Lower lobe of right lung (tissue), 2 donors: ENCODE data around the gene IKZF3. TPM values are rescaled to one million over a fixed set of nuclear protein-coding genes. Genes with fewer than 3 reads are reported as not detected.

ENCODE experiments used
- ATAC-seq, 2 donors: fragments of 200-7000 bp; cut with Tn5 transposase; one replicate each; pipeline ENCODE4 v1.9.1; 2020 to 2022; ENCODE audit warnings: mild to moderate bottlenecking in 2 of 2, moderate library complexity in 2 of 2
- DNase-seq: peaks from one replicate; pipeline ENCODE4 v3.0.0-alpha.2; 2020
- H3K27ac ChIP-seq: fragments of 200-600 bp; one replicate; pipeline ENCODE4 v1.8.0; 2022
- H3K27me3 ChIP-seq: fragments of 200-600 bp; one replicate; pipeline ENCODE4 v1.8.0; 2022; ENCODE audit warnings: low read depth
- H3K36me3 ChIP-seq: fragments of 200-600 bp; one replicate; pipeline ENCODE4 v1.8.0; 2022; ENCODE audit warnings: mild to moderate bottlenecking
- H3K4me1 ChIP-seq: fragments of 200-600 bp; one replicate; pipeline ENCODE4 v1.8.0; 2022
- H3K4me3 ChIP-seq: fragments of 200-600 bp; one replicate; pipeline ENCODE4 v1.8.0; 2022; ENCODE audit warnings: mild to moderate bottlenecking
- H3K9me3 ChIP-seq: fragments of 200-600 bp; one replicate; pipeline ENCODE4 v1.8.0; 2022
- intact Hi-C: fragments of 100-400 bp; cut with DNase I; formaldehyde crosslinking; loops from one replicate; pipeline ENCODE4 v1.11.0; 2022
- total RNA-seq: library from RNA; stranded (reverse); fragmentation: NEBNext Ultra II Directional; extraction: Animal tissue kit (Norgen Biotek cat#: 25700); gene quantifications from one replicate; pipeline ENCODE4 v1.2.1, GENCODE V29; 2021
- TF ChIP-seq, protein P1 (sequence below): fragments of 200-600 bp; IDR thresholded peaks from one replicate; pipeline ENCODE4 v1.8.0; 2022; ENCODE audit warnings: antibody characterized with exemption, mild to moderate bottlenecking
- donor health status: DM: no; HTN: yes; CAD: no; lungs with severe emphysema.

IKZF3 gene
- total RNA-seq, 1 donor from 2014 or later = 7.1 TPM

DNA sequence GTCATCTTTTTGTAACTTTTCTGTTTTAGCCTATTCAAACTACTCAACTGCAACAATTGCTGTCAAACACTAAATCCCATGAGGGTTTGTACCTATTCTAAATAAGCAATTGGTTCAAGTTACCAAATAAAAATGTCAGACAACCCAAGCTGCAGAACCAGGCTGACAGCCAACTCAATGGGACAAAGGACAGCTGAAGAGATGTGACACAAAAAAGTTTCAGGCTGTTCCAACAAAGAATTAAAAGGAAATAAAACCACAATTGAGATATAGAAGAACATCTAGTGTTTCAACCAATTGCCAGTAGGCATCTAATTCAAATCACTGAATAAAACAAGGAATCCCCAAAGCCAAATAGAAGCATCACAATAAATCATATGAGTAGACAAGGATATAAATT lies 77.1 kb downstream of the IKZF3 start:
- H3K36me3 ChIP-seq = no peaks in the 10 kb centered on the region
- peaks cover under 1% of the 10 kb centered on the region for H3K4me1 ChIP-seq
- ATAC-seq (no peak), DNase-seq (no peak)
- no peaks in the 10 kb centered on the region for H3K9me3 ChIP-seq
- intact Hi-C loops = no loop called here
- no peak overlapping the region for H3K4me3 ChIP-seq
- H3K27ac ChIP-seq = no peak overlapping the region
- H3K27me3 ChIP-seq = no peaks in the 10 kb centered on the region
- TF ChIP-seq, protein P1, sequence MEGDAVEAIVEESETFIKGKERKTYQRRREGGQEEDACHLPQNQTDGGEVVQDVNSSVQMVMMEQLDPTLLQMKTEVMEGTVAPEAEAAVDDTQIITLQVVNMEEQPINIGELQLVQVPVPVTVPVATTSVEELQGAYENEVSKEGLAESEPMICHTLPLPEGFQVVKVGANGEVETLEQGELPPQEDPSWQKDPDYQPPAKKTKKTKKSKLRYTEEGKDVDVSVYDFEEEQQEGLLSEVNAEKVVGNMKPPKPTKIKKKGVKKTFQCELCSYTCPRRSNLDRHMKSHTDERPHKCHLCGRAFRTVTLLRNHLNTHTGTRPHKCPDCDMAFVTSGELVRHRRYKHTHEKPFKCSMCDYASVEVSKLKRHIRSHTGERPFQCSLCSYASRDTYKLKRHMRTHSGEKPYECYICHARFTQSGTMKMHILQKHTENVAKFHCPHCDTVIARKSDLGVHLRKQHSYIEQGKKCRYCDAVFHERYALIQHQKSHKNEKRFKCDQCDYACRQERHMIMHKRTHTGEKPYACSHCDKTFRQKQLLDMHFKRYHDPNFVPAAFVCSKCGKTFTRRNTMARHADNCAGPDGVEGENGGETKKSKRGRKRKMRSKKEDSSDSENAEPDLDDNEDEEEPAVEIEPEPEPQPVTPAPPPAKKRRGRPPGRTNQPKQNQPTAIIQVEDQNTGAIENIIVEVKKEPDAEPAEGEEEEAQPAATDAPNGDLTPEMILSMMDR = no peak

DNA sequence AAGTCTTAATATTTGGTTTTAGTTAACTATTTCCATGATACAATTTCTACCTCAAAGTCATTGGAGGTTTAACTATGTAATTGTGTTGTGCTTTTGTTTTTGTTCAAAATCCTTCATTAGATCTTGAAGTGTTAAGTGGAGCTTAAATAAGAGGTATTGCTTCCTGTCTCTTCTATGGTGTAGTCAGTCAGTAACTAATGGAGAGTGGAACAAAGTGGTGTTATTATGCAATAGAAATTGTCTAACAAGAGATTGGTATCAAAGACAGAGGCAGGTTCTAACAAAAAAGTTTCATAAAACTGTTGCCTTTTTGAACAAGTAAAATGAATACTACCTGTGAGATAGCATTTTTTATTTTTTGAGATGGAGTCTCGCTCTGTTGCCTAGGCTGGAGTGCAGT lies 81.1 kb downstream of the IKZF3 start:
- intact Hi-C loops = no loop called here
- Histone ChIP-seq H3K4me3 (no peak overlapping the region), H3K9me3 (no peaks in the 10 kb centered on the region), H3K36me3 (no peaks in the 10 kb centered on the region), H3K4me1 (peaks cover 15% of the 10 kb centered on the region), H3K27me3 (peaks cover 5% of the 10 kb centered on the region), H3K27ac (peak overlapping the region; percentile 2)
- ATAC-seq (peak; percentile 63), DNase-seq (no peak)
- TF ChIP-seq, protein P1 = no peak

DNA sequence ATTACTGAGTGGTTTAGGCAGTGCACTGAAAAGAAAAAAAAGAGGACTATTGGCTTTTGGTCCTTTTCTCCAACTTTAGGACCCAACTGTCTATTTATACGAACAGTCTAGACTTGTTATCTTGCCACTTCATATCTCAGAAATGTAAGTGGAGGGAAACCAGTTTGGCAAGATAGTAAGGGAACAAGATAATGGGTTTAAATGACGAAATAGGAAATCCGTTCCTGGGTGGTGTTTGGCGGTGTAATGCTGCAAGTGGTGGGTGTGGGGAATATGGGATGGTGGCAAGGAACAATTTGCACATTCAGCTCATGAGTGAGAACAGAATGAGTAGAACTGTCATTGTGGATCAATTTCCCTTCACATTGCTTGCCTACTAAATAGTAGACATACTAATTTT lies 81.6 kb downstream of the IKZF3 start:
- Histone ChIP-seq H3K4me3 (no peak overlapping the region), H3K27ac (peak overlapping the region; percentile 2), H3K27me3 (peaks cover 5% of the 10 kb centered on the region), H3K36me3 (no peaks in the 10 kb centered on the region), H3K9me3 (no peaks in the 10 kb centered on the region), H3K4me1 (peaks cover 15% of the 10 kb centered on the region)
- DNase-seq (no peak), ATAC-seq (peak; percentile 90 to 95)
- TF ChIP-seq, protein P1 = no peak
- intact Hi-C loops = no loop called here

DNA sequence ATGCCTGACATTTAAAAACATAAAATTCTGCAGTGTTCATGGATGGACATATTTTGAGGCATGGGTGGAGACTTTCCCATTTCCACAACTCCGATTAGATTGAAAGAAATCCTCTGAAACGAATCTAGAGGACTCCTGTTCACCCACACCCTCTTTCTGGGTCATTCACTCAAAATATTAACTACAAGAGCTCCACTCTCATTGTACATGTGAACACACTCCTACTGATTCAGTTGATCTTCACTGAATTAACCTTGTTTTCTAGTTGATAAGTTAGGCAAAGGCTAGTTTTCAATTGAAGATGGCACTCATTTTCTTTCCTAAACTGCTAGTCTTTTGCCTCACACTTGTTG lies 82.3 kb downstream of the IKZF3 start:
- Histone ChIP-seq H3K27ac (no peak overlapping the region), H3K36me3 (no peaks in the 10 kb centered on the region), H3K4me1 (peaks cover 15% of the 10 kb centered on the region), H3K27me3 (peaks cover 5% of the 10 kb centered on the region), H3K4me3 (no peak overlapping the region), H3K9me3 (no peaks in the 10 kb centered on the region)
- no peak for DNase-seq
- TF ChIP-seq, protein P1 = no peak
- intact Hi-C loops = no loop called here
- peak in 1 of 2 donors; percentile 10 for ATAC-seq

DNA sequence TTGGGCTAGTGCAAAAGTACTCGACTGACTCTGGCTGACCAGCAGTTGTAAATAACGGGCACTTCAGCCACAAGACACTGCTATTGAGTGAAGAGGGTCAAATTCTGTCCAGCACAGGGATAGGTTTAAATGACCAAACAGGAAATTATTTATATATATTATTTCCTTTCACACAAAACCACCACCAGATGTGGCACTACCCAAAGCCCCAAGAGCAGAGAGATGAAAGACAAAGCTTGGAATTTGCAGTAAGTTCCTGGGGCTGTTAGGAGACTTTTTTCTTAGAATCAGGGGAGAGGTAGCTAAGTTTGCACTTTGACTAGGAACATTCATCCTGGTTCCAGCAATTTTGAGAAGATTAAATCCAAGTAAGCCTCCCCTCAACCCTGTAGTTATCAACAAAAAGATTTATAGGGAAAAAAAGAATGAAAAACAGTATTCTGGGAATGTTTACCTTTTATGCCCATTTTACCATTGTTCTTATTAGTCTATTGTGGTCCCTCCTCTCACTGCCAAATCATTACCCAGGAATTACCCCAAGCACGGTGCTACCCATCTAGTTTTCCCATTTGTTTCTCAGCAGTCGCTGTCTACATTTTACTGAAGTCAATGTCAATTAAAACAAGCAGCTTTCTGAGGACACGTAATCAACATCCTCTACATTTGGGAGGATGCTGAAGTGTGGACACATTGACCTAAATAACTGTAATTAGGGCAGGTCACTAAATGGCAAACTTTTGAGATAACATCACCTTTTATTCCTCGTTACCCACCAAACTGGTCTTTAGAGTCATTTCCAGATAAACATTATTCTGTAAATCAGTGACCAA lies 82.9 kb downstream of the IKZF3 start:
- ATAC-seq (no peak), DNase-seq (no peak)
- Histone ChIP-seq H3K9me3 (no peaks in the 10 kb centered on the region), H3K4me1 (peaks cover 15% of the 10 kb centered on the region), H3K27me3 (peaks cover 6% of the 10 kb centered on the region), H3K36me3 (no peaks in the 10 kb centered on the region), H3K27ac (no peak overlapping the region), H3K4me3 (no peak overlapping the region)
- intact Hi-C loops = no loop called here
- TF ChIP-seq, protein P1 = no peak
